Caco-2 (cell line): ENCODE data around the gene UBE2R2. TPM values are rescaled to one million over a fixed set of nuclear protein-coding genes. Genes with fewer than 3 reads are reported as not detected.
A peak's percentile ranks its signal among the peaks of the same experiment; 100 is the strongest.

Experiments
- BruUV-seq: library from RNA; stranded (reverse); fragments of 400-500 nt; replicated peaks from 2 replicates; lab custom pipeline; 2021; lab: Mats Ljungman, UMichigan
- CTCF ChIA-PET: fragments of 300-600 bp; sonication (Branson Sonifier 250); formaldehyde crosslinking; loops from one replicate; lab custom pipeline; 2022; ENCODE audit warnings: antibody characterized with exemption; lab: Charles Lee
- POLR2A ChIA-PET: fragments of 300-600 bp; sonication (Branson Sonifier 250); formaldehyde crosslinking; loops from one replicate; lab custom pipeline; 2022; ENCODE audit warnings: antibody characterized with exemption; lab: Charles Lee
- DNase-seq, 2 experiments: peaks; one replicate each; pipeline versions ENCODE4 v3.0.0 to v3.0.0-alpha.2; 2020 to 2022
- H3K27me3 ChIP-seq: replicated peaks from 2 replicates; pipeline ENCODE4 v1.6.0; 2011; ENCODE audit warnings: low read length; ENCODE audit not compliant: control insufficient read depth, insufficient read depth
- H3K36me3 ChIP-seq: 2 replicates; pipeline ENCODE4 v1.5.1; 2011; ENCODE audit warnings: low read length; ENCODE audit not compliant: control insufficient read depth, insufficient read depth
- H3K4me1 ChIP-seq: fragments of 250-450 bp; sonication (Bioruptor Pico); 2 replicates; pipeline ENCODE4 v1.5.1; 2020; ENCODE audit warnings: mild to moderate bottlenecking
- H3K4me3 ChIP-seq: 2 replicates; pipeline ENCODE4 v1.5.1; 2011; ENCODE audit warnings: low read depth, mild to moderate bottlenecking, control low read depth, low read length
- H3K9me3 ChIP-seq: fragments of 250-450 bp; sonication (Bioruptor Pico); 2 replicates; pipeline ENCODE4 v1.5.1; 2020; ENCODE audit warnings: mild to moderate bottlenecking, moderate library complexity
- H3K27ac Mint-ChIP-seq: one replicate; pipeline ENCODE4 v1.8.0; 2022; ENCODE audit warnings: mixed read lengths; ENCODE audit not compliant: unreplicated experiment
- H3K27me3 Mint-ChIP-seq: one replicate; pipeline ENCODE4 v1.8.0; 2022; ENCODE audit warnings: mixed read lengths; ENCODE audit not compliant: insufficient read depth, unreplicated experiment
- H3K36me3 Mint-ChIP-seq: one replicate; pipeline ENCODE4 v1.8.0; 2022; ENCODE audit warnings: mild to moderate bottlenecking, mixed read lengths; ENCODE audit not compliant: insufficient read depth, unreplicated experiment
- H3K4me1 Mint-ChIP-seq: one replicate; pipeline ENCODE4 v1.8.0; 2022; ENCODE audit warnings: low read depth, mixed read lengths; ENCODE audit not compliant: unreplicated experiment
- H3K4me3 Mint-ChIP-seq: one replicate; pipeline ENCODE4 v1.8.0; 2022; ENCODE audit warnings: mild to moderate bottlenecking, moderate library complexity, mixed read lengths; ENCODE audit not compliant: unreplicated experiment
- H3K9me3 Mint-ChIP-seq: one replicate; pipeline ENCODE4 v1.8.0; 2022; ENCODE audit warnings: mixed read lengths; ENCODE audit not compliant: unreplicated experiment
- intact Hi-C: fragments of 100-400 bp; cut with micrococcal nuclease; formaldehyde crosslinking; loops from one replicate; pipeline ENCODE4 v1.10.0; 2022; ENCODE audit not compliant: unreplicated experiment
- total RNA-seq: library from RNA; stranded (reverse); gene quantifications from 2 replicates; pipeline ENCODE4 v1.2.3, GENCODE V29; 2022
- TF ChIP-seq, protein P1 (sequence below), 2 experiments: fragments of 200-600 bp in 1 of 2; IDR thresholded peaks; 1 replicate in 1 of 2; 2 replicates in 1 of 2; pipeline versions ENCODE4 v1.5.1 to v1.8.0; 2011 to 2022; ENCODE audit warnings: antibody characterized with exemption in 1 of 2, control low read depth in 1 of 2, inconsistent platforms in 1 of 2, low read depth in 1 of 2, low read length in 1 of 2, mild to moderate bottlenecking in 1 of 2, moderate library complexity in 1 of 2; ENCODE audit not compliant: insufficient read depth in 1 of 2, severe bottlenecking in 1 of 2, unreplicated experiment in 1 of 2

Gene UBE2R2
- total RNA-seq, 1 experiment from 2014 or later, result 52.3 TPM

DNA sequence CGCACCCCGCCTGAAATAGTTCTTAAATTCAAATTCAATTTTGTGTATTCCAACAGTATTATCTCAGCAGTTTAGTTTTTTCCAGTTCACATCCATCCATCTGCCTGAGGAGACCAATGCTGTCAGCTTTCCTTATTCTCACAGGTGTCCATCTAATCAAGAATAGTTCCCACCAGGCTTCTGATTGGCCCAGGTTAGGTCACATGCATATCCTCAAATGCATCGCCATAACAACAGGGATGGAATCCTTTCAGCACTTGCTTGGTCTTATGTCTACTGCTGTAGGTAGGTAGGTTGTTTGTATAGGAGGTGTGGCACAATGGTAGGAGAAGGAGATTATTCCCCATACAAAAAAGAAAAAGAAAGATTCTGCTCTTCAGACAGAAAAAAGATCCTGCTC, 91.2 kb downstream of the UBE2R2 start:
- Histone ChIP-seq H3K27me3 (no peaks in the 10 kb centered on the region), H3K36me3 (no peaks in the 10 kb centered on the region), H3K4me1 (no peaks in the 10 kb centered on the region), H3K4me3 (no peak overlapping the region), H3K9me3 (no peaks in the 10 kb centered on the region)
- H3K4me3 Mint-ChIP-seq, result no peak overlapping the region
- no peaks in the 10 kb centered on the region for H3K27me3 Mint-ChIP-seq
- POLR2A ChIA-PET, result no interaction called here
- CTCF ChIA-PET, result no interaction called here
- no peak for DNase-seq
- intact Hi-C loops, result no loop called here
- H3K36me3 Mint-ChIP-seq, result peaks cover 64% of the 10 kb centered on the region
- no TSS peak for BruUV-seq
- H3K9me3 Mint-ChIP-seq, result no peaks in the 10 kb centered on the region
- TF ChIP-seq, protein P1, sequence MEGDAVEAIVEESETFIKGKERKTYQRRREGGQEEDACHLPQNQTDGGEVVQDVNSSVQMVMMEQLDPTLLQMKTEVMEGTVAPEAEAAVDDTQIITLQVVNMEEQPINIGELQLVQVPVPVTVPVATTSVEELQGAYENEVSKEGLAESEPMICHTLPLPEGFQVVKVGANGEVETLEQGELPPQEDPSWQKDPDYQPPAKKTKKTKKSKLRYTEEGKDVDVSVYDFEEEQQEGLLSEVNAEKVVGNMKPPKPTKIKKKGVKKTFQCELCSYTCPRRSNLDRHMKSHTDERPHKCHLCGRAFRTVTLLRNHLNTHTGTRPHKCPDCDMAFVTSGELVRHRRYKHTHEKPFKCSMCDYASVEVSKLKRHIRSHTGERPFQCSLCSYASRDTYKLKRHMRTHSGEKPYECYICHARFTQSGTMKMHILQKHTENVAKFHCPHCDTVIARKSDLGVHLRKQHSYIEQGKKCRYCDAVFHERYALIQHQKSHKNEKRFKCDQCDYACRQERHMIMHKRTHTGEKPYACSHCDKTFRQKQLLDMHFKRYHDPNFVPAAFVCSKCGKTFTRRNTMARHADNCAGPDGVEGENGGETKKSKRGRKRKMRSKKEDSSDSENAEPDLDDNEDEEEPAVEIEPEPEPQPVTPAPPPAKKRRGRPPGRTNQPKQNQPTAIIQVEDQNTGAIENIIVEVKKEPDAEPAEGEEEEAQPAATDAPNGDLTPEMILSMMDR (IDR thresholded peaks at IDR 0.05; ENCODE audit: insufficient read depth in 1 of 2, low read depth in 1 of 2, low read length in 1 of 2, severe bottlenecking in 1 of 2, unreplicated experiment in 1 of 2), result no peak
- H3K4me1 Mint-ChIP-seq, result no peaks in the 10 kb centered on the region
- peak overlapping the region; percentile 54 for H3K27ac Mint-ChIP-seq

DNA sequence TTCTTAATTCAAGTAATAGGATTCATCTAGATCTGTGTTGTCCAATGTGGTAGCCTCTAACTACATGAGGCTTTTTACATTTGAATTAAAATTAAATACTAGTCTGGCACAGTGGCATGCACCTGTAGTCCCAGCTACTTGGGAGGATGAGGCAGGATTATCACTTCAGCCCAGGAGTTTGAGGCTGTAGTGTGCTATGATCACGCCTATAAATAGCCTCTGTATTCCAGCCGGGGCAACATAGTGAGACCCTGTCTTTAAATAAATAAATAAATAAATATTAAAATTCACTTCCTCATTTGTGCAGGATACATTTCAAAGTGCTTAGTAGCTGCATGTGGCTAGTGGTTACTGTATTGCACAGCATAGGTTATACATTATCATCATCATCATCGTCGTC, 91.8 kb downstream of the UBE2R2 start:
- no peaks in the 10 kb centered on the region for H3K9me3 ChIP-seq
- ChIA-PET POLR2A (no interaction called here), CTCF (no interaction called here)
- no peaks in the 10 kb centered on the region for H3K4me1 Mint-ChIP-seq
- H3K4me3 ChIP-seq, result no peak overlapping the region
- no peaks in the 10 kb centered on the region for H3K4me1 ChIP-seq
- H3K27me3 Mint-ChIP-seq, result no peaks in the 10 kb centered on the region
- peaks cover 66% of the 10 kb centered on the region for H3K36me3 Mint-ChIP-seq
- H3K27ac Mint-ChIP-seq, result no peak overlapping the region
- TF ChIP-seq, protein P1 (IDR thresholded peaks at IDR 0.05; ENCODE audit: insufficient read depth in 1 of 2, low read depth in 1 of 2, low read length in 1 of 2, severe bottlenecking in 1 of 2, unreplicated experiment in 1 of 2), result no peak
- no TSS peak for BruUV-seq
- DNase-seq, result no peak
- H3K27me3 ChIP-seq, result no peaks in the 10 kb centered on the region
- H3K36me3 ChIP-seq, result no peaks in the 10 kb centered on the region
- intact Hi-C loops, result no loop called here
- no peaks in the 10 kb centered on the region for H3K9me3 Mint-ChIP-seq
- H3K4me3 Mint-ChIP-seq, result no peak overlapping the region

- intact Hi-C loops, result no loop called here
- Mint-ChIP-seq H3K27ac (no peak overlapping the region), H3K36me3 (peaks cover 81% of the 10 kb centered on the region), H3K27me3 (no peaks in the 10 kb centered on the region), H3K9me3 (no peaks in the 10 kb centered on the region), H3K4me1 (peaks cover 12% of the 10 kb centered on the region), H3K4me3 (no peak overlapping the region)
- no peaks in the 10 kb centered on the region for H3K4me1 ChIP-seq
- H3K4me3 ChIP-seq, result no peak overlapping the region
- H3K27me3 ChIP-seq, result no peaks in the 10 kb centered on the region
- POLR2A ChIA-PET, result no interaction called here
- H3K9me3 ChIP-seq, result no peaks in the 10 kb centered on the region
- H3K36me3 ChIP-seq, result no peaks in the 10 kb centered on the region
- no TSS peak for BruUV-seq
- TF ChIP-seq, protein P1 (IDR thresholded peaks at IDR 0.05; ENCODE audit: insufficient read depth in 1 of 2, low read depth in 1 of 2, low read length in 1 of 2, severe bottlenecking in 1 of 2, unreplicated experiment in 1 of 2), result no peak
- CTCF ChIA-PET, result no interaction called here
- DNase-seq, result no peak
Observed at GRCh38 chr9:33913541-33913940, 96.6 kb downstream of the UBE2R2 start.
